ENCODE results near the gene MRPS34.
"Not testable (repeated sequence)": the region's sequence is repeated elsewhere in the genome, so short reads cannot be mapped to it uniquely, and the experiment has no call there.

Gene MRPS34

DNA sequence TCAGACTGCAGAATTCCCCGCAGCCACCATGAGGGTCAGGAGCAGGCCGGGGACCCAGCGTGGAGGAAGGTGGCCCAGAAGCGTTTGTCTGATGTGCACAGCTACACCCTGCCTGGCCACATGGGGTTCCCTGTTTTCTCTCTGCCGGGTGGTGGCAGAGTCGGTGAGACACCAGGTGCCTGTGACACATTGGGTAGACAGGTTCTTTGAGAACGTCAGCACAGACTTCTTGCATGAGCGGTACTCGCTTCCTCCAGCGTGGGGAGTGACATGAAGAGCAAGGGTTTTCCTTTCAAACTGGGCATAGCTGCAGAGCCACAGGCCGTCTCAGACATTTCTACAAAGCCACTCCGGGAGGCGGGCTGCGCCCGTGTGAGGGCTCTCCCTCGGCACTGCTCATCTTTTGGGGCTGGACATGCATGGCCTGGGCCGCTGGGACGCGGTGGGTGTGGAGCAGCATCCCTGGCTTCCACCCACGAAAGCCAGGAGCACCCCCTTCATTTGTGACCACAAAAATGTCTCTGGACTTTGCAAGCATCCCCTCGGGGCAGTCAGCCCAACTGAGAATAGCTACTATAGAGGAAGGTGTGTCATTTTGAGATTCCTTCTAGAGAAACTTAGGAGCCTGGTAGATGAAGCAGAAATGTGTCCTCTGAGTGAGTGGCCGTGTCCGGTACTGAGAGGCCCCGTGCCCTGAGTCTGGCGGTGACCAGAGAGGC lies 27.6 kb downstream of the MRPS34 start:
- Histone ChIP-seq H3K4me3 (ENCODE audit: low read length) (no peak overlapping the region), H3K27me3 (ENCODE audit: control insufficient read depth, insufficient read depth, low read length) (no peaks in the 10 kb centered on the region), H3K27ac (ENCODE audit: low read depth, low read length) (no peak overlapping the region), H3K4me1 (ENCODE audit: control insufficient read depth, insufficient read depth, low read length) (no peaks in the 10 kb centered on the region), H3K36me3 (ENCODE audit: control insufficient read depth, insufficient read depth, low read length) (peaks cover 37% of the 10 kb centered on the region), H3K9ac (ENCODE audit: low read length) (no peak overlapping the region)

DNA sequence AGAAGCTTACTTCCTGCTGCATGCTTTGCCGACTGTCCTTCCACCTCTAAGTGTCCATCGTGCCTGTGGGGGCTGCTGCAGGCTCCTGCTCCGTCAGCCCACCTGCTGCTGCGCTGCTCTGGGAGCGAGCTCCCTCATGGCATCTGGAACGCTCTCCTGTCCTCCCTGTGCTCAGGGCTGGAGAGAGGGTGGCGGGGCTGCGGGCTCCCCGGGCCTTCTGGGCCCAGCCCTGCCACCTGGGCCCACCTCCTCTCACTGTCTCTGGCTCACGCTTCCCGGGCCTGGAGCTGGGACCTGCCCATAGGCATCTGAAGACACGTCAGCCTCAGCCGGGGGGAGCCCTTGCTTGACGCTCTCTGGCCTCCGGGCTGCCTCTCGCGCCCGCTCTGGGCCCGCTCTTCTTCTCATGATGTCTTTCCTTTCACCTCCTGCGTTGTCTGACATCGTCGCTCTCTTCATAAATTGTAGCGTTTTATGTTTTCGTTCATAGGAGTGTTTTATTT lies 28.5 kb downstream of the MRPS34 start:
- H3K9ac ChIP-seq (ENCODE audit: low read length) = no peak overlapping the region
- peaks cover 35% of the 10 kb centered on the region for H3K36me3 ChIP-seq (ENCODE audit: control insufficient read depth, insufficient read depth, low read length)
- H3K27ac ChIP-seq (ENCODE audit: low read depth, low read length) = no peak overlapping the region
- no peaks in the 10 kb centered on the region for H3K4me1 ChIP-seq (ENCODE audit: control insufficient read depth, insufficient read depth, low read length)
- no peak overlapping the region for H3K4me3 ChIP-seq (ENCODE audit: low read length)
- no peaks in the 10 kb centered on the region for H3K27me3 ChIP-seq (ENCODE audit: control insufficient read depth, insufficient read depth, low read length)

DNA sequence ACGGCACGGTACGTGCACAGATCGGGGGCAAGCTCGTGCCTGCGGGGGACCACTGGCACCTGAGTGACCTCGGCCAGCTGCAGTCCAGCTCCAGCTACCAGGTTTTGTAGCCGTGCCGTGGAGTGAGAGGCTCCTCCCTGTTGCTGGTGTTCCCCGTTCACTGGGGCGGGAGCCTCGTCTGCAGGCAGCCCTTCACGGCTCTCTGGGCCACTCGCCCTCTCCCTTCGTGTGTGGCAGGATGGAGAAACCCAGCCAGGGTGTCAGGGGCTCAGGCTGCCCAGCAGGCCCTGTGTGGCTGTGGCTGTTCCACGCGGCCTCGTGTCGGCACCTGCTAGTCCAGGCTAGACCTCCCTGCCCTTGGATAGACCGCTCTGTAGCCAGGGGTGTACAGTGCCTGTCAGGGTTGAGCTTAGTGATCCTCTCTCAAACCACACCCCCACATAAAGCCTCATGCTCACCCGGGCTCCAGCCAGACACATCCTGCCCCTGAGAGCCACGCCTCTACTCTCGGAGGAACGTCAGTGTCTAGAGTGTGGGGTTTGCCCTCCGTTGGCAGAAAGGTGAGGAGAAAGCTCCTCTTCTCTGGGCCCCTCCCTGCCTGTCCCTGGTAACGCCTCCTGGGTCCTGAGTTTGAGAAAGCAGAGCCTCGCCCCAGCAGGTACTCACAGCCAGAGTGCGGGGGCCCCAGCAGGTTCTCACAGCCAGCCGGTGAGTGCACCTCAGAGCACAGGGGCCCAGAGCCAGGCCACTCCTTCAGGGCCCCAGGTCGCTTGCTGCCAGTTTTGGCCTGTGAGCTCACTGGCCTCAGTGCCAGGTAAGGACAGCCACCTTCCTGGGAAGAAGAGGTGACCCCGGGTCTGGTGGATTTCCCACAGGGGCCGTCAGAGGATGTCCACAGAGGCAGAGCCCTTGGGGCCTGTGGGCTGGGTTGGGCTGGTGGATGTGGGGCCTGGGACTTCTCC lies 29.3 kb downstream of the MRPS34 start:
- Histone ChIP-seq H3K9ac (ENCODE audit: low read length) (no peak overlapping the region), H3K36me3 (ENCODE audit: control insufficient read depth, insufficient read depth, low read length) (peaks cover 27% of the 10 kb centered on the region), H3K27me3 (ENCODE audit: control insufficient read depth, insufficient read depth, low read length) (no peaks in the 10 kb centered on the region), H3K4me1 (ENCODE audit: control insufficient read depth, insufficient read depth, low read length) (no peaks in the 10 kb centered on the region), H3K4me3 (ENCODE audit: low read length) (no peak overlapping the region), H3K27ac (ENCODE audit: low read depth, low read length) (no peak overlapping the region)

DNA sequence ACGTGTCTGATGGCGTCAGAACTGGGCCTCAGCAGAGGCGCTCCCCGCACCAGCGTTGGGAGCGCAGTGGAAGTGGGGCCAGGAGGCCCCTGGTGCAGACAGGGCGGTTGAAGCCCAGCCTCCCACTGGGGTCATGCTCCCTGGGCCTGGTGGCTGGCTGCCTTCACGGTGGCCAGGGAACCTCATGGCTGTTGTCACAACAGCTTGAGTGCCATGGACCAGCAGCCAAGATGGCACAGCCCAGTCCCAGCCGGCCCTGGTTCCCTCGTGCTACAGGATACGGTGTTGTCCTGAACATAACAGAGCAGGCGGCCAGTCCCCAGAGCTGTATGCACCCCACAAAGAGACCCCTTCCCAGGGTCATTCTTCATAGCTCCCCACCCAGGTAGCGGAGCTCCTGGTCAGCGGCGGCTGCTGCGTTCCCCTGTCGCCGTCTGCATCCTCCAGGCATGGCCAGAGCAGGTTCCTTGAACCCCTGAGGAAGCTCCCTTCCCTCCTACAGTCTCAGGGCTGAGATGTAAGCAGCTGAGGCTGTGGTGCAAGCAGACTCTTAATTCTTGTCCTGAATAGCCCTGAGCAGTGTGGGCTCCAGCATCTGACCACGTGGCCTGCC lies 31.3 kb downstream of the MRPS34 start:
- Histone ChIP-seq H3K4me3 (ENCODE audit: low read length) (no peak overlapping the region), H3K27me3 (ENCODE audit: control insufficient read depth, insufficient read depth, low read length) (no peaks in the 10 kb centered on the region), H3K36me3 (ENCODE audit: control insufficient read depth, insufficient read depth, low read length) (peaks cover 17% of the 10 kb centered on the region), H3K27ac (ENCODE audit: low read depth, low read length) (no peak overlapping the region), H3K4me1 (ENCODE audit: control insufficient read depth, insufficient read depth, low read length) (no peaks in the 10 kb centered on the region), H3K9ac (ENCODE audit: low read length) (no peak overlapping the region)

DNA sequence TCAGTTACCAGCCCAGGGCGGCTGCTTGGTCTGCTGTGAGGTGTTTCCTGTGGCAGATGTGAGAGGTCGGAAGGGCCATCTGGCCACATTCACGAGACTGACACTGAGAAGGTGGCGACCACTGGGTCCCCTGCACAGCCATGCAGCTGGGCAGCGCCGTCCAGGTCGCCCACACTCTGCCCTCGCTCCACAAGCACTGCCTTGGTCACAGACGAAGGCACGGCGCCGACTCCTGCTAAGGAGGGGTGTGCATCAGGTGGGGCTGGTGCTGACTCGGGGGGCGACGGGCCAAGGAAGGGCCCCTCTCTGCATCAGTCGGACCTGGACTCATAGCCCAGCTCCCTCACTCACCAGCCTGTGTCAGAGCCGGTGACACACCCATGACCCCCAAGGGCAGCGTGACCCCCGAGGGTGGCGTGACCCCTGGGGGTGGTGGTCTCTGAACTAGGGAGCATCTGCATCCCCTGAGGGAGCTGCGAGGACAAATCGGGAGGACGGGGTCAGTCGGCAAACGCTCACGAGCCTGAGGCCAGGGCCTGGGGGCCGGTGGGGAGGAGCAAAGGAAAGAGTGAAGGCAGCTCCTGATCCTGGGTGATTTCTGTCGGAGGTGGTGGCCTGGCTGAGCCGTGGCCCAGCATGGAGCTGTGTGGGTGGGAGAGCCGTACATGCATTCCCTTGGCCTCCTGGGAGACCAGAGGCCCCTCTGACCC lies 32.0 kb downstream of the MRPS34 start:
- Histone ChIP-seq H3K36me3 (ENCODE audit: control insufficient read depth, insufficient read depth, low read length) (peaks cover 17% of the 10 kb centered on the region), H3K27ac (ENCODE audit: low read depth, low read length) (no peak overlapping the region), H3K9ac (ENCODE audit: low read length) (no peak overlapping the region), H3K4me3 (ENCODE audit: low read length) (no peak overlapping the region), H3K27me3 (ENCODE audit: control insufficient read depth, insufficient read depth, low read length) (no peaks in the 10 kb centered on the region), H3K4me1 (ENCODE audit: control insufficient read depth, insufficient read depth, low read length) (no peaks in the 10 kb centered on the region)

DNA sequence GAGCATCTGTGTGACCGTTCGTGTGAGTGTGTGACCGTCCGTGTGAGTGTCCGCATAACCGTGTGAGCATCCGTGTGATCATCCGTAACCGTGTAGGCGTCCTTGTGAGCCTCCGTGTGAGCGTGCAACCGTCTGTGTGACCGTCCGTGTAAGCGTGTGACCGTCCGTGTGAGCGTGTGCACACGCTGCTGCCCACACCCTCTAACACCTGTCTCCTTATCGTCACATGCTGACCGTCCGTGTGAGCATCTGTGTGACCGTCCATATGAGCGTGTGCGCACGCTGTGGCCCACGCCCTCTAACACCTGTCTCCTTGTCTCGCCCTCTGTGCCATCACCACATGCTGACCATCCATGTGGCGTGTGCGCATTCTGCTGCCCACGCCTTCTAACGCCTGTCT lies 32.7 kb downstream of the MRPS34 start:
- Histone ChIP-seq H3K27me3 (ENCODE audit: control insufficient read depth, insufficient read depth, low read length) (no peaks in the 10 kb centered on the region), H3K36me3 (ENCODE audit: control insufficient read depth, insufficient read depth, low read length) (peaks cover 17% of the 10 kb centered on the region), H3K4me3 (ENCODE audit: low read length) (no peak overlapping the region), H3K4me1 (ENCODE audit: control insufficient read depth, insufficient read depth, low read length) (no peaks in the 10 kb centered on the region), H3K27ac (ENCODE audit: low read depth, low read length) (no peak overlapping the region), H3K9ac (ENCODE audit: low read length) (no peak overlapping the region)

DNA sequence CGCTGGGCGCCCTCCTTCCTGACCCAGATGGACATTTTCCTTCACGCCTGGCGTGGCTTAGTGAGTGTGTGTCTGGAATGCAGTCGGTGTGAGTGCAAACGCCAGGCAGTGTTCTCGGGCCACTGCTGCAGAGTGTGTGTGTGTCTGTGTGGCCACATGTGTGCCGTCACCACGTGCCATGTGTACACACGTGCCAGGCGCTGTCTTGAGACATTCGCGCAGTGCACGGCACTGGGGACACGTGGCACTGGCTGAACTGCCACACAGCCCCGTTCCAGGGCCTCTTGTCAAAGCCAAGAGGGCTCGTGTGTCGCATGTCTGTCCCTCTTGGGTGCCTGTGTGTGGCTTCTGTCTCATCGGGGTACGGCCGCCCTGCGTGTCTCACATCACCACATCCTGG lies 38.1 kb downstream of the MRPS34 start:
- H3K4me1 ChIP-seq (ENCODE audit: control insufficient read depth, insufficient read depth, low read length) = no peaks in the 10 kb centered on the region
- no peak overlapping the region for H3K4me3 ChIP-seq (ENCODE audit: low read length)
- no peak overlapping the region for H3K27ac ChIP-seq (ENCODE audit: low read depth, low read length)
- H3K36me3 ChIP-seq (ENCODE audit: control insufficient read depth, insufficient read depth, low read length) = peaks cover 17% of the 10 kb centered on the region
- H3K27me3 ChIP-seq (ENCODE audit: control insufficient read depth, insufficient read depth, low read length) = no peaks in the 10 kb centered on the region
- H3K9ac ChIP-seq (ENCODE audit: low read length) = no peak overlapping the region

DNA sequence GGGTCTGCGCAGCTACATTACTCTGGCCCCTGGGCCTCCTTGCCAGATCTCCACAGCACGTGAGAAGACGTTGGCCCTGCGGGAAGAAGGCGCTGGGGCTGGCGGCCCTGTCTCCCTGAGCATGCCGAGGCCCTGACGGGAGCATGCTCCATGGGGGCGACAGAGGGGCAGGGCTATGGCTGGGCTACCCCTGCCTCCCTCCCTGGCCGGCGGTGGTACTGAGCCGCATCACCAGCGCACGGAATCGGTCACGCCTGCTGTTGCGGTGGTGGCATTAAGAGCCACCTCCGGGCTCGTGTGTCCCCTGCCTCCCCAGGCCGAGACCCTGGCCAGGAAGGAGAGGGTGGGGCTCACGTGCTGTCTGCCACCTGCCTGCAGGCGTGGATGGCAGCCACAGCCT lies 38.8 kb downstream of the MRPS34 start:
- no peak overlapping the region for H3K27ac ChIP-seq (ENCODE audit: low read depth, low read length)
- H3K4me3 ChIP-seq (ENCODE audit: low read length) = no peak overlapping the region
- H3K4me1 ChIP-seq (ENCODE audit: control insufficient read depth, insufficient read depth, low read length) = no peaks in the 10 kb centered on the region
- no peaks in the 10 kb centered on the region for H3K27me3 ChIP-seq (ENCODE audit: control insufficient read depth, insufficient read depth, low read length)
- H3K9ac ChIP-seq (ENCODE audit: low read length) = no peak overlapping the region
- H3K36me3 ChIP-seq (ENCODE audit: control insufficient read depth, insufficient read depth, low read length) = peaks cover 18% of the 10 kb centered on the region

DNA sequence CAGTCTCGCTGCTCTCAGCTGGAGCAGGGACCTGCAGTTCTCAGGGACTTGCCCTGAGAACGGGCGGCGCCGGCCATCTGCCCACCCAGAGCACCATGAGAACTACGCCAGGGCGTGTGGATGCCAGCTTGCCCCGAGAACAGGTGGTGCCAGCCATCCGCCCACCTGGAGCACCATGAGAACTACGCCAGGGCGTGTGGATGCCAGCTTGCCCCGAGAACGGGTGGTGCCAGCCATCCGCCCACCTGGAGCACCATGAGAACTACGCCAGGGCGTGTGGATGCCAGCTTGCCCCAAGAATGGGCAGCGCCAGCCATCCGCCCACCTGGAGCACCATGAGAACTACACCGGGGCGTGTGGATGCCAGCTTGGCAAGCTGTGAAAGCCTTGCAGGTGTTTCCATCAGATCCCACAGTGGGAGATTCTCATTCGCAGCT lies 40.4 kb downstream of the MRPS34 start:
- H3K4me1 ChIP-seq (ENCODE audit: control insufficient read depth, insufficient read depth, low read length); H3K27me3 ChIP-seq (ENCODE audit: control insufficient read depth, insufficient read depth, low read length); H3K9ac ChIP-seq (ENCODE audit: low read length); H3K27ac ChIP-seq (ENCODE audit: low read depth, low read length); H3K4me3 ChIP-seq (ENCODE audit: low read length): not testable (repeated sequence)
- peaks cover 22% of the 10 kb centered on the region for H3K36me3 ChIP-seq (ENCODE audit: control insufficient read depth, insufficient read depth, low read length)

DNA sequence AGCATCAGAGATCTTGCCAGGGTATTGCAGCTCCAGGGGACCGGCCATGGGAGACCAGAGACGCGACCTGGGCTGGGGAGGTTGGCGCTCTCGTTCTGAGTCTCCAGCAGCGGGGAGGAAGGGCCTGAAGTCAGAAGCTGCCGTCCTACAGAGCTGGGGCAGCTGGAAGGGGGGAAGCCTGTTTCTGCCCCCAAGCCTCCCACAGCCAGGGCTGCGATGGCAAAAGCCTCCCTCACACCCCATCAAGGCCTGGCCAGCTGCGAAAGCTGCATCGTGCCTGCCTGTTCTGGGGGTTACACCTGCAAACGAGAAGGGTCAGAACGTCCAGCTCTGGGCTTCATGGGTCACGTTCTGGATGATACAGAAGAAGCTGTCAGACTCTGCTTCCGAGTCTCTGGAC lies 40.9 kb downstream of the MRPS34 start:
- no peaks in the 10 kb centered on the region for H3K4me1 ChIP-seq (ENCODE audit: control insufficient read depth, insufficient read depth, low read length)
- no peak overlapping the region for H3K4me3 ChIP-seq (ENCODE audit: low read length)
- H3K36me3 ChIP-seq (ENCODE audit: control insufficient read depth, insufficient read depth, low read length) = peaks cover 23% of the 10 kb centered on the region
- H3K9ac ChIP-seq (ENCODE audit: low read length) = no peak overlapping the region
- no peak overlapping the region for H3K27ac ChIP-seq (ENCODE audit: low read depth, low read length)
- H3K27me3 ChIP-seq (ENCODE audit: control insufficient read depth, insufficient read depth, low read length) = no peaks in the 10 kb centered on the region

DNA sequence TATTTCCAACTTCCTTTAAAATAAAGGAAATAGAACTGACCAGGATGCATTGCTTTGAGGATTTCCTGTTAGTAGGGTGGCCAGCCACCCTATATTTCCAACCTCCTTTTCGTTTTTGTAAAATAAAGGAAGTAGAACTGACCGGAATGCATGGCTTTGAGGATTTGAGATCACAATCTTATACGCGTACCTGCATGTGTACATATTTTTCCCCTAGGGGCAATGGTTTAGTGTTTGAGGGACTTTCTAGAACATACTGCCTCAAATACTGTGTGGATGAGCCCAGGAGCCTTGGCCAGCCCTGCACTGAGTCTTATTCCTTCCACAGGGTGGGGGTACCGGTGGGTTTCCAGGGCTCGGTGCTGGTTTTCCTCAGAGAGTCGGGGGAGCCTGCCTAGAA lies 41.3 kb downstream of the MRPS34 start:
- Histone ChIP-seq H3K27me3 (ENCODE audit: control insufficient read depth, insufficient read depth, low read length) (no peaks in the 10 kb centered on the region), H3K4me1 (ENCODE audit: control insufficient read depth, insufficient read depth, low read length) (no peaks in the 10 kb centered on the region), H3K4me3 (ENCODE audit: low read length) (no peak overlapping the region), H3K27ac (ENCODE audit: low read depth, low read length) (no peak overlapping the region), H3K36me3 (ENCODE audit: control insufficient read depth, insufficient read depth, low read length) (peaks cover 28% of the 10 kb centered on the region), H3K9ac (ENCODE audit: low read length) (no peak overlapping the region)

DNA sequence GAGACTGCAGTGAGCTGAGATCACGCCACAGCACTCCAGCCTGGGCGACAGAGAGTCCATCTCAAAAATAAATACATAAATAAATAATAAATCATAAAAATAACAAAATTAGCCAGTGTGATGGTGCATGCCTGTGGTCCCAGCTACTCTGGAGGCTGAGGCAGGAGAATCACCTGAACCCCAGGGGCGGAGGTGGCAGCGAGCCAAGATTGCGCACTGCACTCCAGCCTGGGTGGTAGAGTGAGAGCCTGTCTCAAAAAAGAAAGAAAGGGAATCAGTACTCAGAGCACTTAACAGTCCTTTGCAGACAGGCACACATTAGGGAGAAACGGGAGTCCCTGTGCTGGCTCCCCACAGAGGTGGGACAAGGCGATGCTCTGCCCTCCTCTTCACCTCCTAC lies 41.9 kb downstream of the MRPS34 start:
- Histone ChIP-seq H3K36me3 (ENCODE audit: control insufficient read depth, insufficient read depth, low read length) (peaks cover 31% of the 10 kb centered on the region), H3K27me3 (ENCODE audit: control insufficient read depth, insufficient read depth, low read length) (no peaks in the 10 kb centered on the region), H3K4me3 (ENCODE audit: low read length) (no peak overlapping the region), H3K9ac (ENCODE audit: low read length) (no peak overlapping the region), H3K4me1 (ENCODE audit: control insufficient read depth, insufficient read depth, low read length) (no peaks in the 10 kb centered on the region), H3K27ac (ENCODE audit: low read depth, low read length) (no peak overlapping the region)

Data from rectal smooth muscle tissue (tissue), 1 donor.